HepG2 (cell line): Measurements from ENCODE around the gene RPH3AL. TPM values are rescaled to one million over a fixed set of nuclear protein-coding genes. Genes with fewer than 3 reads are reported as not detected.

Experiments
- ATF6 ChIP-seq: sonication (generic); formaldehyde crosslinking; conservative IDR thresholded peaks from 2 replicates; pipeline ENCODE4 v1.4.0; 2020; ENCODE audit warnings: missing genetic modification reagents
- BORCS8-MEF2B ChIP-seq: sonication (generic); formaldehyde crosslinking; IDR thresholded peaks from 2 replicates; pipeline ENCODE4 v1.8.0; 2022; ENCODE audit warnings: mild to moderate bottlenecking, missing genetic modification reagents
- CREB1 ChIP-seq, 2 experiments: fragments of 450-650 bp in 1 of 2; IDR thresholded peaks; 2 replicates each; pipeline ENCODE4 v1.6.1; 2016 to 2017; ENCODE audit warnings: control low read depth in 1 of 2, mild to moderate bottlenecking in 1 of 2, missing compliant biosample characterization in 1 of 2, missing genetic modification characterization in 1 of 2
- HMG20A ChIP-seq: IDR thresholded peaks from 2 replicates; pipeline ENCODE4 v1.6.1; 2016; ENCODE audit warnings: borderline replicate concordance
- KDM1A ChIP-seq: IDR thresholded peaks from 2 replicates; pipeline ENCODE4 v1.6.1; 2016; ENCODE audit warnings: missing compliant biosample characterization
- NR2F2 ChIP-seq: IDR thresholded peaks from 2 replicates; pipeline ENCODE4 v1.6.1; 2012; ENCODE audit warnings: low read depth, inconsistent platforms, borderline replicate concordance
- NR2F6 ChIP-seq, 2 experiments: IDR thresholded peaks; 2 replicates each; pipeline ENCODE4 v1.6.1; 2016; ENCODE audit warnings: antibody characterized with exemption in 1 of 2, mild to moderate bottlenecking in 1 of 2
- POLR2A ChIP-seq, 2 experiments: IDR thresholded peaks; 2 replicates each; pipeline ENCODE4 v1.6.1; 2011; ENCODE audit warnings: low read depth in 2 of 2, low read length in 2 of 2, mild to moderate bottlenecking in 1 of 2, moderate library complexity in 1 of 2; ENCODE audit not compliant: insufficient read depth in 1 of 2
- PPARG ChIP-seq: conservative IDR thresholded peaks from 2 replicates; pipeline ENCODE4 v1.6.1; 2016; ENCODE audit warnings: missing biosample characterization, missing genetic modification reagents
- STAT5B ChIP-seq: sonication (generic); formaldehyde crosslinking; IDR thresholded peaks from 2 replicates; pipeline ENCODE4 v1.4.0; 2020; ENCODE audit warnings: missing genetic modification reagents
- TP53 ChIP-seq: sonication (generic); formaldehyde crosslinking; conservative IDR thresholded peaks from 2 replicates; pipeline ENCODE4 v1.4.0; 2020; ENCODE audit warnings: missing genetic modification reagents
- ZNF180 ChIP-seq: sonication (generic); formaldehyde crosslinking; IDR thresholded peaks from 2 replicates; pipeline ENCODE4 v1.4.0; 2020; ENCODE audit warnings: low read depth, missing genetic modification reagents, borderline replicate concordance
- ZNF30 ChIP-seq: sonication (generic); formaldehyde crosslinking; IDR thresholded peaks from 2 replicates; pipeline ENCODE4 v1.5.0; 2020; ENCODE audit warnings: mild to moderate bottlenecking, missing genetic modification reagents
- ZNF619 ChIP-seq: sonication (generic); formaldehyde crosslinking; IDR thresholded peaks from 2 replicates; pipeline ENCODE4 v1.4.0; 2020; ENCODE audit warnings: mild to moderate bottlenecking, missing genetic modification reagents
- ZNF674 ChIP-seq: sonication (generic); formaldehyde crosslinking; IDR thresholded peaks from 2 replicates; pipeline ENCODE4 v1.5.0; 2020; ENCODE audit warnings: low read depth, mild to moderate bottlenecking, missing genetic modification reagents
- ZNF772 ChIP-seq: sonication (generic); formaldehyde crosslinking; IDR thresholded peaks from 2 replicates; pipeline ENCODE4 v1.5.0; 2020; ENCODE audit warnings: mild to moderate bottlenecking, missing genetic modification reagents
- polyA plus RNA-seq, 8 experiments: library from polyadenylated mRNA; depleted of rRNA in 3 of 8; stranded (reverse) in 7 of 8; unstranded in 1 of 8; fragments of >200 nt; fragmentation: Illumina TruSeq in 4 of 8; extraction: Trizol in 4 of 8; gene quantifications; 2 replicates each; pipeline versions ENCODE4 v1.2.1 to v1.2.3, GENCODE V29; 2011 to 2016; ENCODE audit warnings: low read depth in 4 of 8, missing spikeins in 1 of 8, mixed read lengths in 1 of 8; ENCODE audit not compliant: insufficient read depth in 1 of 8
- total RNA-seq, 5 experiments: library from RNA; depleted of rRNA; stranded (reverse); fragments of >200 nt; fragmentation: Illumina TruSeq; extraction: Trizol; gene quantifications; 2 replicates each; pipeline ENCODE4 v1.2.3, GENCODE V29; 2016; ENCODE audit warnings: low read depth in 1 of 5
- TF ChIP-seq, protein P1 (sequence below): IDR thresholded peaks from 2 replicates; pipeline ENCODE4 v1.6.1; 2016
- TF ChIP-seq, protein P2 (sequence below): sonication (generic); formaldehyde crosslinking; conservative IDR thresholded peaks from 2 replicates; pipeline ENCODE4 v1.8.0; 2022; ENCODE audit warnings: low read depth, missing genetic modification reagents
- TF ChIP-seq, protein P3 (sequence below): sonication (generic); formaldehyde crosslinking; IDR thresholded peaks from 2 replicates; pipeline ENCODE4 v1.5.0; 2020; ENCODE audit warnings: mild to moderate bottlenecking, missing genetic modification reagents, borderline replicate concordance
- TF ChIP-seq, protein P4 (sequence below): sonication (generic); formaldehyde crosslinking; IDR thresholded peaks from 2 replicates; pipeline ENCODE4 v1.8.1; 2022; ENCODE audit warnings: mild to moderate bottlenecking, missing genetic modification reagents
- TF ChIP-seq, protein P5 (sequence below): sonication (generic); formaldehyde crosslinking; IDR thresholded peaks from 2 replicates; pipeline ENCODE4 v1.8.0; 2022; ENCODE audit warnings: missing genetic modification reagents, low read depth, mild to moderate bottlenecking, borderline replicate concordance

RPH3AL gene
- total and polyA plus RNA-seq, 2 of the 13 experiments (the other 11 are each of a cell fraction or from before 2014, with no cell fraction given), result 7.8 to 16.4 TPM

GRCh38 chr17:233473-233941 lies 119.1 kb downstream of the RPH3AL start (continued):
- TF ChIP-seq, protein P1, sequence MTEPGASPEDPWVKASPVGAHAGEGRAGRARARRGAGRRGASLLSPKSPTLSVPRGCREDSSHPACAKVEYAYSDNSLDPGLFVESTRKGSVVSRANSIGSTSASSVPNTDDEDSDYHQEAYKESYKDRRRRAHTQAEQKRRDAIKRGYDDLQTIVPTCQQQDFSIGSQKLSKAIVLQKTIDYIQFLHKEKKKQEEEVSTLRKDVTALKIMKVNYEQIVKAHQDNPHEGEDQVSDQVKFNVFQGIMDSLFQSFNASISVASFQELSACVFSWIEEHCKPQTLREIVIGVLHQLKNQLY (CRISPR knock-in tag), result peak; percentile 60; the same call in 1 of the 2 replicates
- TF ChIP-seq ATF6 (CRISPR knock-in tag), result no peak
- TF ChIP-seq TP53 (CRISPR knock-in tag), result no peak
- TF ChIP-seq CREB1 (IDR thresholded peaks at IDR 0.05), result peak; percentile 64
- TF ChIP-seq CREB1 (CRISPR knock-in tag; IDR thresholded peaks at IDR 0.05), result no peak
- TF ChIP-seq POLR2A (IDR thresholded peaks at IDR 0.05; ENCODE audit: insufficient read depth in 1 of 2, low read depth in 2 of 2, low read length in 2 of 2), result no peak
- TF ChIP-seq ZNF619, result no peak
- TF ChIP-seq, protein P2, sequence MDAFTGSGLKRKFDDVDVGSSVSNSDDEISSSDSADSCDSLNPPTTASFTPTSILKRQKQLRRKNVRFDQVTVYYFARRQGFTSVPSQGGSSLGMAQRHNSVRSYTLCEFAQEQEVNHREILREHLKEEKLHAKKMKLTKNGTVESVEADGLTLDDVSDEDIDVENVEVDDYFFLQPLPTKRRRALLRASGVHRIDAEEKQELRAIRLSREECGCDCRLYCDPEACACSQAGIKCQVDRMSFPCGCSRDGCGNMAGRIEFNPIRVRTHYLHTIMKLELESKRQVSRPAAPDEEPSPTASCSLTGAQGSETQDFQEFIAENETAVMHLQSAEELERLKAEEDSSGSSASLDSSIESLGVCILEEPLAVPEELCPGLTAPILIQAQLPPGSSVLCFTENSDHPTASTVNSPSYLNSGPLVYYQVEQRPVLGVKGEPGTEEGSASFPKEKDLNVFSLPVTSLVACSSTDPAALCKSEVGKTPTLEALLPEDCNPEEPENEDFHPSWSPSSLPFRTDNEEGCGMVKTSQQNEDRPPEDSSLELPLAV (CRISPR knock-in tag), result no peak
- peak; percentile 19; the same call in 1 of the 2 replicates for TF ChIP-seq BORCS8-MEF2B
- TF ChIP-seq, protein P3, sequence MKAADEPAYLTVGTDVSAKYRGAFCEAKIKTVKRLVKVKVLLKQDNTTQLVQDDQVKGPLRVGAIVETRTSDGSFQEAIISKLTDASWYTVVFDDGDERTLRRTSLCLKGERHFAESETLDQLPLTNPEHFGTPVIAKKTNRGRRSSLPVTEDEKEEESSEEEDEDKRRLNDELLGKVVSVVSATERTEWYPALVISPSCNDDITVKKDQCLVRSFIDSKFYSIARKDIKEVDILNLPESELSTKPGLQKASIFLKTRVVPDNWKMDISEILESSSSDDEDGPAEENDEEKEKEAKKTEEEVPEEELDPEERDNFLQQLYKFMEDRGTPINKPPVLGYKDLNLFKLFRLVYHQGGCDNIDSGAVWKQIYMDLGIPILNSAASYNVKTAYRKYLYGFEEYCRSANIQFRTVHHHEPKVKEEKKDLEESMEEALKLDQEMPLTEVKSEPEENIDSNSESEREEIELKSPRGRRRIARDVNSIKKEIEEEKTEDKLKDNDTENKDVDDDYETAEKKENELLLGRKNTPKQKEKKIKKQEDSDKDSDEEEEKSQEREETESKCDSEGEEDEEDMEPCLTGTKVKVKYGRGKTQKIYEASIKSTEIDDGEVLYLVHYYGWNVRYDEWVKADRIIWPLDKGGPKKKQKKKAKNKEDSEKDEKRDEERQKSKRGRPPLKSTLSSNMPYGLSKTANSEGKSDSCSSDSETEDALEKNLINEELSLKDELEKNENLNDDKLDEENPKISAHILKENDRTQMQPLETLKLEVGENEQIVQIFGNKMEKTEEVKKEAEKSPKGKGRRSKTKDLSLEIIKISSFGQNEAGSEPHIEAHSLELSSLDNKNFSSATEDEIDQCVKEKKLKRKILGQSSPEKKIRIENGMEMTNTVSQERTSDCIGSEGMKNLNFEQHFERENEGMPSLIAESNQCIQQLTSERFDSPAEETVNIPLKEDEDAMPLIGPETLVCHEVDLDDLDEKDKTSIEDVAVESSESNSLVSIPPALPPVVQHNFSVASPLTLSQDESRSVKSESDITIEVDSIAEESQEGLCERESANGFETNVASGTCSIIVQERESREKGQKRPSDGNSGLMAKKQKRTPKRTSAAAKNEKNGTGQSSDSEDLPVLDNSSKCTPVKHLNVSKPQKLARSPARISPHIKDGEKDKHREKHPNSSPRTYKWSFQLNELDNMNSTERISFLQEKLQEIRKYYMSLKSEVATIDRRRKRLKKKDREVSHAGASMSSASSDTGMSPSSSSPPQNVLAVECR (CRISPR knock-in tag), result peak; percentile 51; the same call in 1 of the 2 replicates
- TF ChIP-seq, protein P4, sequence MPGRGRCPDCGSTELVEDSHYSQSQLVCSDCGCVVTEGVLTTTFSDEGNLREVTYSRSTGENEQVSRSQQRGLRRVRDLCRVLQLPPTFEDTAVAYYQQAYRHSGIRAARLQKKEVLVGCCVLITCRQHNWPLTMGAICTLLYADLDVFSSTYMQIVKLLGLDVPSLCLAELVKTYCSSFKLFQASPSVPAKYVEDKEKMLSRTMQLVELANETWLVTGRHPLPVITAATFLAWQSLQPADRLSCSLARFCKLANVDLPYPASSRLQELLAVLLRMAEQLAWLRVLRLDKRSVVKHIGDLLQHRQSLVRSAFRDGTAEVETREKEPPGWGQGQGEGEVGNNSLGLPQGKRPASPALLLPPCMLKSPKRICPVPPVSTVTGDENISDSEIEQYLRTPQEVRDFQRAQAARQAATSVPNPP (CRISPR knock-in tag), result no peak
- TF ChIP-seq, protein P5, sequence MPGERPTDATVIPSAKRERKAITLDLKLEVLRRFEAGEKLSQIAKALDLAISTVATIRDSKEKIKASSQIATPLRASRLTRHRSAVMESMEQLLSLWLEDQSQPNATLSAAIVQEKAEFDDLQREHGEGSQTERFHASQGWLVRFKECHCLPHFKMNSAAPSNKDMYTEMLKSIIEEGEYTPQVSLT (CRISPR knock-in tag), result no peak
- peak; percentile 96 for TF ChIP-seq NR2F2
- TF ChIP-seq ZNF674 (CRISPR knock-in tag), result no peak
- no peak for TF ChIP-seq STAT5B (CRISPR knock-in tag)
- no peak for TF ChIP-seq ZNF30 (CRISPR knock-in tag)
- TF ChIP-seq NR2F6 (IDR thresholded peaks at IDR 0.05), result peak; percentile 98
- peak; percentile 99 for TF ChIP-seq NR2F6 (CRISPR knock-in tag; IDR thresholded peaks at IDR 0.05)
- no peak for TF ChIP-seq ZNF772 (CRISPR knock-in tag)
- TF ChIP-seq KDM1A (CRISPR knock-in tag), result no peak
- TF ChIP-seq ZNF180 (CRISPR knock-in tag), result no peak
- no peak for TF ChIP-seq HMG20A (CRISPR knock-in tag)
- TF ChIP-seq PPARG (CRISPR knock-in tag), result no peak; the same call in 1 of the 2 replicates
